Mononuclear cell (primary cell): ENCODE measurements around the gene TIMM22. TPM values are rescaled to one million over a fixed set of nuclear protein-coding genes. Genes with fewer than 3 reads are reported as not detected.

Source experiments
- H3K27me3 ChIP-seq: 2 replicates; pipeline ENCODE4 v1.6.0; 2011; ENCODE audit warnings: low read length, control low read depth; ENCODE audit not compliant: insufficient read depth
- H3K4me1 ChIP-seq: 2 replicates; pipeline ENCODE4 v1.5.1; 2011; ENCODE audit warnings: mild to moderate bottlenecking, low read length, control low read depth; ENCODE audit not compliant: insufficient read depth
- H3K4me3 ChIP-seq: 2 replicates; pipeline ENCODE4 v1.5.1; 2011; ENCODE audit warnings: mild to moderate bottlenecking, low read length, moderate library complexity
- H3K9me3 ChIP-seq: 2 replicates; pipeline ENCODE4 v1.5.1; 2011; ENCODE audit warnings: low read depth, mild to moderate bottlenecking, control low read depth, low read length
- total RNA-seq: library from RNA; depleted of rRNA; stranded (reverse); fragments of >200 nt; gene quantifications from one replicate; pipeline ENCODE4 v1.2.3, GENCODE V29; 2012

Gene TIMM22
- total RNA-seq, 1 donor: 9.4 TPM

DNA sequence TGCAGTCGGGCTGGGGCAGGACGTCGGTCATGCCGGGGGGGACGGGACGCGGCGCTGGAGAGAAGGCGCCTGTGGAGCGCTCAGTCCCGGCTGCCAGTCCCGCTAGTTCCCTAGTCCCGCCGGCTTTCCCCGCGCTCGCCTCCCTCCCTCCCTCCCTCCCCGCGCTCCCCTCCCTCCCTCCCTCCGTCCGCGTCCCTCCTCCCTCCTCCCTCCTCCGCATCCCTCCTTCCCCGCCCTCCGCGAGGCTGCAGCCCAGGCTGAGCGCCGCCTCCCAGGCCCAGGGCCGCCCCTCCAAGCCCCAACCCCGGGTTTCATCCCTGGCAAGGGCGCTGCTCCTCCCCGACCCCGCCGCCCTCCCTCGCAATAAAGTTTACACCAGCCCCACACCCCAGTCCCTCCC is 34.8 kb downstream of the TIMM22 start:
- no peaks in the 10 kb centered on the region for H3K27me3 ChIP-seq
- no peaks in the 10 kb centered on the region for H3K9me3 ChIP-seq
- no peaks in the 10 kb centered on the region for H3K4me1 ChIP-seq

DNA sequence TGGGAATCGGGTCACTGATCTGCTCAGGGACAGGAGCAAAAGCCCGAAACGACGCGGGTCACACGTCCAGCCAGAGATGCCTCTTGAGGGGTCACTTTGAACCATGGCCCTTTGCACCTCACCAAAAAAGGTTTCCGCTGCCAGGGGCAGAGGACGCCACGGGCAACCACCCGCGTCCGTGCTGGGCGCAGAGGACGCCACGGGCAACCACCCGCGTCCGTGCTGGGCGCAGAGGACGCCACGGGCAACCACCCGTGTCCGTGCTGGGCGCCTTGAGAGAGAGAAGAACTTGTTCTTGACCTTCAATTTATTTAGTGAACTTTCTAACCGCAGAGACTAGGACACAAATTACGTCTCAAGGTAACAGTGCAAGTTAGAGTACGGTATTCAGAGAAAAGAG is 35.5 kb downstream of the TIMM22 start:
- no peak overlapping the region for H3K4me3 ChIP-seq
- no peaks in the 10 kb centered on the region for H3K4me1 ChIP-seq
- H3K9me3 ChIP-seq: no peaks in the 10 kb centered on the region
- no peaks in the 10 kb centered on the region for H3K27me3 ChIP-seq

More for the DNA sequence above, 34.8 kb downstream of the TIMM22 start:
- H3K4me3 ChIP-seq: no peak overlapping the region

DNA sequence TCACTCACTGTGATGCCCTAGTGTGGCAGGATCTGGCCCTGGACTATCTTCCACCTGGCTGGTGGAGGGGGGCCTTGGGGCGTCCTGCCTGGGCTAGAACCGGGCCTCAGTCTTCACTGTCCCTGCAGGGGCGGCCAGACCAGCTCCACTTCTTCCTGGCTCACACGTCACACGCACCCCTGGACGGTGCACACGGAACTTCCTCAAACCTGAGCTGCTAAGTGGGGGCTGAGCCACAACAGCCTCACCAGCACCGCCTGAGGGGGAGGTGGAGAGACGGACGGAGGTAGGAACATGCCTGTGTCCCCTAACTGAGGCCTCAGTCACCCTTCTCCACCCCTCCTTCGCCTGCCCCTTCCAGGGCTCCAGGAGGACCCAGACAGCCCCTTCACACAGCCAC is 36.6 kb downstream of the TIMM22 start:
- Histone ChIP-seq H3K9me3 (no peaks in the 10 kb centered on the region), H3K4me1 (no peaks in the 10 kb centered on the region), H3K27me3 (no peaks in the 10 kb centered on the region), H3K4me3 (no peak overlapping the region)

DNA sequence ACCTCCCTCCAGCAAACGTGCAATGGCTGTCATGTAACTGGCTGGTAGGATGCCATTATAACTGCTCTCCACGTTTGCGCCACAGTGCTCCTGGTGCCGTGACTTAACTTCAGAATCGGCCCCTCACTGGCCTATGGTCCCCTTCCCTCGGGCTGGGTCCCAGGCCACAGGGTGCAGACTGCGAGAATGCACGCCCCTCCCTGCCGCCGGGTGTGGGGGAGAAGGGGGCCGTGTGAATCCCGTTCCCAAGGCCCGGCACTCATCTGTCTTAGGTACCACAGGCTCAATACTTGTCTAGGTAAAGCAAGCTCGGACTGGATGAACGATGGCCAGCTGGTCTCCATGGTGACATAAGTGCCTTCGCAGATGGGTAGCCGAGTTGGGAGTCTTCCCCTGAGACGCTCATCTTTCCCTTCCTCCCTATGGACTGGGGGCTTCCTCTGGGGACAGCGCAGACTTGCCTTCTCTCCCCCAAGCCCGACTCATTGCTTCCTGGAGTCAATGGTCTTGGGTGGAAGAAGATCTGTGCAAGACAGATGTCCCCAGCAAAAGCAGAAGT is 37.8 kb downstream of the TIMM22 start:
- Histone ChIP-seq H3K4me3 (no peak overlapping the region), H3K27me3 (no peaks in the 10 kb centered on the region), H3K9me3 (no peaks in the 10 kb centered on the region), H3K4me1 (peaks cover 10% of the 10 kb centered on the region)

DNA sequence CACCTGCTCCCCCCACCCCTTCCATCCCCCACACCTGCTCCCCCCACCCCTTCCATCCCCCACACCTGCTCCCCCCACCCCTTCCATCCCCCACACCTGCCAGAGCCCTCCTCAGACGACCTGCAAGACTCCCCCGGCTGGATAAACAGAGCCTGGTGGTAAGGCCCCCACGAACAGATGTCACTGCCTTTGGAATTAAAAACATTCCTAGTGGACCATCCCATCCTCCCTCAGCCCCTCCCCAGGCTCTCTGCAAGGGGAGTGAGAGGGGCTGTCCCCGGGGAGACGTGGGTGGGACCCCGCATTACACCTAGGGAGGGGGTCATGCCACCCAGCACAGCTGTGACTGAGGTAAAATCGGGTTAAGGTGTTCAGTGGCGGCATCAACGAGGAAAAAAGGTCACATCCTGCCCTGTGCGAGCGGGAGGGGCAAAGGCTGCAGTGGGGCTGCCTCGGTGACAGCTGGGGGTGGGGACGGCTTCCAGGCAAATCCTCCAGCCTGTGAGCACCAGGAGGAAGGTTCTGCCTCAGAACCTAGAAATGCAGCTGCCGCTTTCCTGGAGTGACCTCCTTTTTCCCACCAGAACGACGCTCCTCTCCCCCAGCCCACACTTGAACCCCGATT is 38.7 kb downstream of the TIMM22 start:
- H3K4me1 ChIP-seq: peaks cover 19% of the 10 kb centered on the region
- no peaks in the 10 kb centered on the region for H3K27me3 ChIP-seq

DNA sequence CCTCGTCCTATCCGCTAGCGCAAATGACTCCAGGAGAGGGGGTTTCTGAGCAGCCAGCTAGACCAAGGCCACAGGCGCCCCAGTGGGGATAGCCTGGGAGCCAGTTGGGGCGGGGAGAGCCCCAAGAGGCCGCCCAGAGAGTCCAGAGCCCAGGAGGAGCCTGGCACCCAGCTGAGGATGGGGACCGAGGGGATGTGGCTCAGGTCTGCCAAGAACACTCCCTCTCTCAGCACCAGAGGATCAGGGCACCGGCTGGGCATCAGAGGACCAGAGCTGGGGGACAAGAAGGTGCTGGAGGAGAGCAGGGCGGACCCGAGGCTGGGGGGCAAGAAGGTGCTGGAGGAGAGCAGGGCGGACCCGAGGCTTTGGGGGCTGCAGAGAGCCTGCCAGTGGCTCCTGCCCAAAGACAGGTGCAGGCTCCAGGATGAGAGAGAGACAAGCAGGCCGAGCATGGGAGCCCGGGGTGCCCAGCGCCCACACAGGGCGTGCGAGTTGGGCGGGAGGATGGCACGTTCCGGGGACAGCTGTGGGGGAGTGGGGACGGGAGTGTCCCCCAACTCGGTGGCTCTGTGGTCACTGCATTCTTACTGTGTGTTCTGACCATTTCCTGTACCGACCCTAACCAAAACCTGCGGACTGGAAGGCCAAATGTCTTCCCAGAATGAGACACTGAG is 39.4 kb downstream of the TIMM22 start:
- H3K4me3 ChIP-seq: no peak overlapping the region
- no peaks in the 10 kb centered on the region for H3K9me3 ChIP-seq
- peaks cover 25% of the 10 kb centered on the region for H3K4me1 ChIP-seq
- H3K27me3 ChIP-seq: no peaks in the 10 kb centered on the region

More for the DNA sequence above, 38.7 kb downstream of the TIMM22 start:
- Histone ChIP-seq H3K4me3 (no peak overlapping the region), H3K9me3 (no peaks in the 10 kb centered on the region)

DNA sequence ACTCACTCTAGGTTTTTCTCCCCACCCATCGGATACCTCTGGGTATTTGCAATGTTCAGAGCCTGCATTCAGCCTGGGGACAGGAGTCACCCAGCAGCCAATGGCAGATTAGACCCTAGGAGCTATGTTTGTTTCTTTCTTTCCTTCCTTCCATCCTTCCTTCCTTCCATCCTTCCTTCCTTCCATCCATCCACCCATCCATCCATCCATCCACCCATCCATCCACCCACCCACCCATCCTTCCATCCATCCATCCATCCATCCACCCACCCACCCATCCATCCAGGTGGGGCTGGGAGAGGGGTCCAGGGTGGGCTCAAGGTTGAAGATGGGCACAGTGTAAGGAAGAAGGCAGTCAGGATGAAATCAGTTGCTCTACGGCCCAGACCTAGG is 39.9 kb downstream of the TIMM22 start:
- Histone ChIP-seq H3K9me3 (no peaks in the 10 kb centered on the region), H3K4me3 (no peak overlapping the region), H3K4me1 (peaks cover 25% of the 10 kb centered on the region), H3K27me3 (no peaks in the 10 kb centered on the region)

DNA sequence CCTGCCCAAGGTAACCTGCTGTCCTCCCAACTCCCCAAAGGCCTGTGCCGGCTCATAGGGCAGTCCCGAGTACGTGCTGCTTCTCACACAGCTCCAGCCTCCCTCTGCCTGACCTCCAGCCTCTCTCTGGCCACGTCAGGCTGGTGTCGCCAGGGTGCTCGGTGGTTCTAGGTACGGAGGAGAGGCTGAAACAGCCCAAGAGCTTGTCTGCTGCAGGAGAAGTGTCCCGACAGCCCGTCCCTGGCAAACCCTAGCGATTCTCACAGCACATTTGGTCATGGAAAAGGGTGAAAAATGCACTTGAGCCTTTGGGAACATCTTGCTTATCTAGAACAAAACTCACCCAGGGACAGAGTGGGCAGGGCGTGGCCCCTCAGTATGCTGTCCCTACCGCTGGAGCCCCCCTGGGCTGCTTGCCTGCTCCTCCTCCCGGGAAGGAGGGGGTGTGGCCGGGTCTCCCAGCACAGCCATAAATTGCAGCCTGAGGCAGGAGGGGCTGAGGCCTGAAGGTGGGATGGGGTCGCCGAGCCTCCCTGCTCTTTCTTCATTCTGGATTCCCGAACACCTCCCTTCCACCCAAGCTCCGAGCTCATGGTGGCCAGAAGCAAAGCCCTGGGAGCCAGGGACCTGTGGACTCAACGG is 40.4 kb downstream of the TIMM22 start:
- Histone ChIP-seq H3K9me3 (no peaks in the 10 kb centered on the region), H3K4me3 (no peak overlapping the region), H3K27me3 (no peaks in the 10 kb centered on the region), H3K4me1 (peaks cover 25% of the 10 kb centered on the region)

DNA sequence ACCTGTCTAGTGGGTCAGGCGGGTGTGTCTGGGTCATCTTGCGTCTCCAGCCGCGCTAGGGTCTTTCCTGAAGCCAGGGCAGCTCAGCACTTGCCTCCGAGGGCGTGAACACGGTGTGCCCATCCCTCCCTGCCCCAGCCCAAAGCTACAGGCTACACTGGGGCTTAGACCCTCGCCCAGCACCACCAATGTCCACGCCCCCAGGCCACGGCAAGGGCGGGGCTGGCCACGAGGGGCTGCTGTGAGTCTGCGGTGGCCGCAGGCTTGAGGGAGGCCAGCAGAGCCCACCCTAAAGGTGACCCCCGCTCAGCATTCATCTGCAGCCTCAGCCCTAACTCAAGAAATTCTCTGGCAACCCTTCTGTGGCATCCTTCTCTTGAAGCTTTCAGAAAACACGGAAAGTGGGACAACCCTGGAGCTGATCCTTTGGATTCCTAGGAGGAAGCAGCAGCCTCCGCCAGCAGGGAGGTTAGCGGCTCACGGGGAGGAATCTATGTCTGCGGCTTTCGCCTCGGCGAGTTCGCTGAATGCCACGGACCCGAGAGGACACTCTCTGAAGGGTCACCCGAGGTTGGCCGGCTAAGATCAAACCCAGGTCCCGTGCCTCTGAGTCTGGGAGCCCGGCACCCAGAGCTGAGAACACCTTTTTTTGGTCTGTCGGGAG is 41.7 kb downstream of the TIMM22 start:
- H3K4me1 ChIP-seq: peaks cover 25% of the 10 kb centered on the region
- no peaks in the 10 kb centered on the region for H3K27me3 ChIP-seq
- H3K9me3 ChIP-seq: no peaks in the 10 kb centered on the region
- H3K4me3 ChIP-seq: no peak overlapping the region

DNA sequence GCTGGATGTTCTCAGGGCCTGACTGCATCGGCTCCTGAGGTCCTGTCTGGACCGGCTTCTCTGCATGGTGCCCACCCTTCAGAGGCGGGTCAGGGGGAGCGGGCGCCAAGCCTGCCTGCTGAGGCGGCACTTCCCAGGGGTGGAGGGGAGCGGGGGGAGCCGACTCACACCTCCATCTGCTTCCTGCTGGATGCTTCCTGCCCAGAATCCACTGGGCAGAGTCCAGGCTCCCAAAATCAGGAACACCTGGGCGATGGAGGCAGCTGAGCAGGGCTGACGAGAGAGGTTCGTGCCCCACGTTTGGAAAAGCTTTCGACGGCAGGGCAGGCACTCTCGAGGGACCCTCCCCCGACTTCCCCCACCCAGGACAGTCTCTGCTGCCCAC is 42.2 kb downstream of the TIMM22 start:
- Histone ChIP-seq H3K27me3 (no peaks in the 10 kb centered on the region), H3K4me3 (no peak overlapping the region), H3K4me1 (peaks cover 25% of the 10 kb centered on the region), H3K9me3 (no peaks in the 10 kb centered on the region)

DNA sequence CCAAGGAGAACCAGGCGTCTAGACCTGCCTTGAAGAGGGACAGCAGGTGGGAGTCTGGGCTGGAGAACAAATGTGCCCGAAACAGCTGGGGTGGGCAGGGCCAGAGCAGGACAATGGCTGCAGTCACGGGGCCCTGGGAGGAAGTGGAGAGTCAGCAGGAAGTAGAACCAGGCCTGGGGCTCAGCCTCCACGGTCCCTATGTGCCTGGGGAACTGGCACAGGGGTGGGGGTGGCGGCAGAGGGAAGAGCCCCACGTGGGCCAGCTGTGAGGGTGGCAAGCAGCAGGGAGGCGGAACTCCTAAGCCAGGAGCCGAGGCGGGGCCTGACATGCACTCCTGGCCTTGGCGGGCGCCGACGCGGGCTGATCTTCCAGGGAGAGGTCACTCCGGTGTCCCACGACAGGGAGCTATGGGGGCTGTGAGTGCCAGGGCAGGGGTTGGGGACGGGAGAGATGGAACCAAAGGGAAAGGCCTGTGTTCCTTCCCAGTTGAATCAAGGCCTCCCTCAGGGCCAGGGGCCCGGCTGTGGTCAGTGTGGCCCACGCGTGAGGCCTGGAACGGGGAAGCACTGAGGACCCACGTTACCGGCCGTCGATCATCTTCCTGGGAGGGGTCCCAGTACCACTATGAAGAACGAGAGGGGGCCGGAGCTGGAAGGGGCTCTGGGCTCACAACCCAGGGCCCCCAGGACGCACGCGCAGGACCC is 42.7 kb downstream of the TIMM22 start:
- Histone ChIP-seq H3K9me3 (no peaks in the 10 kb centered on the region), H3K4me1 (peaks cover 25% of the 10 kb centered on the region), H3K27me3 (no peaks in the 10 kb centered on the region), H3K4me3 (no peak overlapping the region)

DNA sequence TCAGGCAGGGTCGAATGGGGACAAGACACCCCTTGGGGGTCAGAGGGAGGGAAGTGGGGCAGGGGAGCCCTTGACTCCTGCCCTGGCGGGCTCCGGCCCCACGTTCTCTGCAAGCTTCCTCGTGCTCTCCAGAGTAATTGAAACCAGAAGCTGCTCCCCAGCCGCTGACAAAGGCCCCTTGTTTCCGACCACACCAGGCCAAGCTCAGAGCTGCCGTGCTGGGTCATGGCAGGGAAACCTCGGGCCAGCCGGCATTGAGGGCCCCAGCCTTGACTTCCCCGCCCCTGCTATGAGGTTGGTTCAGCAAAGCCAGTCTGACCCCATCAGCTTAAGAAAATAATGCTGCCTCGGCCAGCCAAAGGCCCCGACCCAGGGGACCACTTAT is 43.3 kb downstream of the TIMM22 start:
- no peak overlapping the region for H3K4me3 ChIP-seq

DNA sequence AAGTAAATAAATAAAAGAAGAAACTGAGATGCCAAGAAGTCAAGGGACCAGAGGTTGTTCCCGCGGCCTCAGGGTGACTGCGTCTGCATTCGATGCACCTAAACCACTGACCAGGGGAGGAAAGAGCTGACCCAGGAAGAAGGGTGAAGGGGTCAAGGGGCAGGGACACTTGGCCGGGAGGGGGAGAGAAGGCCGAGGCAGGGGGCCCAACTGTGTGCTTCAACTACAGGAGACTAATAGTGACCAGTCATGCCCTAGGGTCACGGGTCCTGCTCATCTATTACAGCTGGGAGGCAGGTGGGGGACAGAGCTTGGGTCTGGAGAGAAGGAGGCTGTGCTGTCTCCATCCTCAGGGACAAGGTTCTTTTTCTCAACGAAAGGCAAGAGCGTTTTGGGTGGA is 44.8 kb downstream of the TIMM22 start:
- no peak overlapping the region for H3K4me3 ChIP-seq
- H3K4me1 ChIP-seq: peaks cover 25% of the 10 kb centered on the region
- H3K27me3 ChIP-seq: no peaks in the 10 kb centered on the region
- no peaks in the 10 kb centered on the region for H3K9me3 ChIP-seq

More for the DNA sequence above, 43.3 kb downstream of the TIMM22 start:
- Histone ChIP-seq H3K9me3 (no peaks in the 10 kb centered on the region), H3K27me3 (no peaks in the 10 kb centered on the region), H3K4me1 (peaks cover 25% of the 10 kb centered on the region)

DNA sequence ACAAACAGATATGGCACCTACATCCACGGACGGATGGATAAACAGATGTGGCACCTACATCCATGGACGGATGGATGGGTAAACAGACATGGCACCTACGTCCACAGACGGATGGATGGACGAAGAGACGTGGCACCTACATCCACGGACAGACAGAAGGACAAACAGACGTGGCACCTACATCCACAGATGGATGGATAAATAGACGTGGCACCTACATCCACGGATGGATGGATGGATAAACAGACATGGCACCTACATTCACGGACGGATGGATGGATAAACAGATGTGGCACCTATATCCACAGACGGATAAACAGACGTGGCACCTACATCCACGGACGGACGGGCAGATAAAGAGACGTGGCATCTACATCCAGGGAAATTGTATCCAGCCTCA is 45.6 kb downstream of the TIMM22 start:
- no peak overlapping the region for H3K4me3 ChIP-seq
- no peaks in the 10 kb centered on the region for H3K9me3 ChIP-seq
- peaks cover 25% of the 10 kb centered on the region for H3K4me1 ChIP-seq
- H3K27me3 ChIP-seq: no peaks in the 10 kb centered on the region
